HEK293 (cell line): ENCODE data around the gene COL12A1.

Experiments used
- CTCF ChIA-PET: fragments of 350-600 bp; formaldehyde crosslinking; extraction: SDS; loops from one replicate; lab custom pipeline; 2021; ENCODE audit warnings: antibody characterized with exemption; lab: Yijun Ruan, JAX
- POLR2A ChIA-PET: fragments of 300-600 bp; formaldehyde crosslinking; extraction: SDS; loops from one replicate; lab custom pipeline; 2020; ENCODE audit warnings: antibody characterized with exemption, inconsistent platforms; lab: Yijun Ruan, JAX
- H3K27ac ChIP-seq: fragments of 200-500 bp; sonication (Bioruptor generic); 2 replicates; pipeline ENCODE4 v1.5.1; 2014; ENCODE audit warnings: low read depth, low read length, control low read depth, inconsistent platforms; ENCODE audit errors: extremely low read depth
- H3K36me3 ChIP-seq, 2 experiments: fragments of 200-500 bp in 1 of 2; sonication (Bioruptor generic) in 1 of 2; 1 replicate in 1 of 2; 2 replicates in 1 of 2; pipeline ENCODE4 v1.5.1; 2014 to 2017; ENCODE audit warnings: inconsistent platforms in 2 of 2, low read length in 2 of 2; ENCODE audit not compliant: control insufficient read depth in 2 of 2, insufficient read depth in 1 of 2
- H3K4me1 ChIP-seq: fragments of 200-500 bp; sonication (Bioruptor generic); 2 replicates; pipeline ENCODE4 v1.5.1; 2014; ENCODE audit warnings: mild to moderate bottlenecking, low read length, inconsistent platforms; ENCODE audit not compliant: control insufficient read depth, insufficient read depth
- H3K4me3 ChIP-seq: 2 replicates; pipeline ENCODE4 v1.5.1; 2011; ENCODE audit warnings: low read depth, mild to moderate bottlenecking, control low read depth, low read length, moderate library complexity
- H3K9me3 ChIP-seq: fragments of 200-500 bp; sonication (Bioruptor generic); 2 replicates; pipeline ENCODE4 v1.5.1; 2014; ENCODE audit warnings: low read depth, low read length, inconsistent platforms; ENCODE audit not compliant: control insufficient read depth, insufficient read depth
- CTCF ChIP-seq: fragments of 450-650 bp; formaldehyde crosslinking; IDR thresholded peaks from 2 replicates; pipeline ENCODE4 v1.5.1; 2016; ENCODE audit warnings: missing biosample characterization, missing genetic modification characterization
- GLIS2 ChIP-seq: fragments of 450-650 bp; formaldehyde crosslinking; IDR thresholded peaks from 2 replicates; pipeline ENCODE4 v1.5.1; 2016; ENCODE audit warnings: missing biosample characterization, missing genetic modification characterization
- OSR2 ChIP-seq: fragments of 450-650 bp; formaldehyde crosslinking; IDR thresholded peaks from 2 replicates; pipeline ENCODE4 v1.5.1; 2016; ENCODE audit warnings: missing biosample characterization, missing genetic modification characterization
- OVOL3 ChIP-seq: fragments of 450-650 bp; formaldehyde crosslinking; IDR thresholded peaks from 2 replicates; pipeline ENCODE4 v1.5.1; 2016; ENCODE audit warnings: missing biosample characterization, missing genetic modification characterization
- PRDM10 ChIP-seq: fragments of 450-650 bp; formaldehyde crosslinking; IDR thresholded peaks from 2 replicates; pipeline ENCODE4 v1.5.1; 2016; ENCODE audit warnings: missing biosample characterization, missing genetic modification characterization
- SCRT2 ChIP-seq: fragments of 450-650 bp; formaldehyde crosslinking; IDR thresholded peaks from 2 replicates; pipeline ENCODE4 v1.5.1; 2016; ENCODE audit warnings: missing biosample characterization, missing genetic modification characterization
- ZNF10 ChIP-seq: fragments of 450-650 bp; formaldehyde crosslinking; IDR thresholded peaks from 2 replicates; pipeline ENCODE4 v1.5.1; 2017; ENCODE audit warnings: missing biosample characterization, missing genetic modification characterization
- ZNF146 ChIP-seq: fragments of 450-650 bp; formaldehyde crosslinking; IDR thresholded peaks from 2 replicates; pipeline ENCODE4 v1.5.1; 2016; ENCODE audit warnings: missing biosample characterization, missing genetic modification characterization
- ZNF398 ChIP-seq: fragments of 450-650 bp; formaldehyde crosslinking; IDR thresholded peaks from 2 replicates; pipeline ENCODE4 v1.5.1; 2017; ENCODE audit warnings: missing biosample characterization, missing genetic modification characterization
- ZNF433 ChIP-seq: fragments of 450-650 bp; formaldehyde crosslinking; IDR thresholded peaks from 2 replicates; pipeline ENCODE4 v1.5.1; 2016; ENCODE audit warnings: missing biosample characterization, missing genetic modification characterization, low read depth
- ZNF518A ChIP-seq: fragments of 450-650 bp; formaldehyde crosslinking; conservative IDR thresholded peaks from 2 replicates; pipeline ENCODE4 v1.5.1; 2016; ENCODE audit warnings: low read depth, missing biosample characterization, missing genetic modification characterization
- ZNF529 ChIP-seq: fragments of 450-650 bp; formaldehyde crosslinking; IDR thresholded peaks from 2 replicates; pipeline ENCODE4 v1.5.1; 2017; ENCODE audit warnings: missing genetic modification characterization, missing biosample characterization; ENCODE audit not compliant: insufficient replicate concordance
- ZNF548 ChIP-seq: fragments of 450-650 bp; formaldehyde crosslinking; IDR thresholded peaks from 2 replicates; pipeline ENCODE4 v1.5.1; 2016; ENCODE audit warnings: missing biosample characterization, missing genetic modification characterization
- ZNF596 ChIP-seq: fragments of 450-650 bp; IDR thresholded peaks from 2 replicates; pipeline ENCODE4 v1.5.0; 2018; ENCODE audit warnings: missing biosample characterization, mild to moderate bottlenecking, missing genetic modification characterization, moderate library complexity
- ZNF626 ChIP-seq: fragments of 450-650 bp; sonication (Bioruptor Pico); formaldehyde crosslinking; IDR thresholded peaks from 2 replicates; pipeline ENCODE4 v1.5.1; 2018; ENCODE audit warnings: missing biosample characterization, missing genetic modification characterization, inconsistent platforms
- ZNF777 ChIP-seq: fragments of 450-650 bp; formaldehyde crosslinking; IDR thresholded peaks from 2 replicates; pipeline ENCODE4 v1.5.1; 2017; ENCODE audit warnings: missing biosample characterization, missing genetic modification characterization, borderline replicate concordance
- ZNF830 ChIP-seq: fragments of 450-650 bp; IDR thresholded peaks from 2 replicates; pipeline ENCODE4 v1.5.0; 2018; ENCODE audit warnings: missing biosample characterization, missing genetic modification characterization, low read depth, mild to moderate bottlenecking, moderate library complexity

COL12A1 gene

DNA sequence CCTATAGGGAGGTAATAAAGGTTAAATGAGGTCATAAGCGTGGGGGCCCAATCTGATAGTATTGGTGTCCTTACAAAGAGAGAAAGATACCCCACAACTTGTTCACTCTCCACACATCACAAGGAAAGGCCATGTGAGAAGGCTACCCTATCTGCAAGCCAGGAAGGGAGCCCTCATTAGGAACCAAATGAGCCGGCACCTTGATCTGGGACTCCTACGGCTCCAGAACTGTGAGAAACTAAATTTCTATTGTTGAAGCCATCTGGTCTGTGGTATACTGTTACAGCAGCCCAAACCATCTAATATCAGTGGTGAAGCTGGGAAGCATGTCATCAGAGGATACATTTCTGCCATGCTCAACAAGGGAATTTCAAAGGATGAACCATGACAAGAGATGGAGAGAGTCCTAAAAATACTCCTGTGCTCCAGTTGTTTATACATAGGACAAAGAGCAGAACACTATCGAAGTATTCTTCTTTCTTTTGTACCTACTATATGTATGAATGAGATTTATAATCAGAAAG is 27.3 kb upstream of the COL12A1 start:
- TF ChIP-seq OSR2 (tag by site-specific recombination), result no peak
- TF ChIP-seq ZNF433 (tag by site-specific recombination), result no peak
- TF ChIP-seq ZNF529, result no peak
- TF ChIP-seq SCRT2 (tag by site-specific recombination), result no peak
- no peak for TF ChIP-seq ZNF626 (tag by site-specific recombination)
- TF ChIP-seq GLIS2 (tag by site-specific recombination), result no peak
- TF ChIP-seq ZNF830, result no peak
- no peak for TF ChIP-seq ZNF10 (tag by site-specific recombination)
- no peak for TF ChIP-seq ZNF146
- TF ChIP-seq OVOL3 (tag by site-specific recombination), result no peak
- no peak for TF ChIP-seq ZNF398 (tag by site-specific recombination)
- no peak for TF ChIP-seq ZNF518A (tag by site-specific recombination)
- TF ChIP-seq ZNF777 (tag by site-specific recombination), result no peak
- TF ChIP-seq PRDM10 (tag by site-specific recombination), result no peak
- TF ChIP-seq CTCF (tag by site-specific recombination), result no peak
- no peak for TF ChIP-seq ZNF548 (tag by site-specific recombination)
- no peak for TF ChIP-seq ZNF596 (tag by site-specific recombination)
- TF ChIP-seq, all 188 proteins: peak for 0
- ChIA-PET CTCF (interaction anchor here (0.5 to 7.8 kb wide), 3 partner anchors 14 to 1142 kb away, joined by 3 to 106 read pairs (median 3); no protein-coding TSS in a partner anchor), POLR2A (interaction anchor here (2.4 kb wide), 1 partner anchor 10 kb away, joined by 9 read pairs; the partner anchor contains the start of gene COX7A2)
- Histone ChIP-seq H3K4me3 (no peak overlapping the region), H3K4me1 (no peaks in the 10 kb centered on the region), H3K27ac (no peak overlapping the region), H3K36me3 (peaks cover 11 to 21% of the 10 kb centered on the region in 2 experiments), H3K9me3 (no peaks in the 10 kb centered on the region)
